ENCODE data around the gene STK24. TPM values are rescaled to one million over a fixed set of nuclear protein-coding genes. Genes with fewer than 3 reads are reported as not detected.

The STK24 gene
- total and polyA plus RNA-seq, 2 experiments from 2014 or later, result 83.3 to 98.0 TPM

GRCh38 chr13:98445340-98446233 is 131.3 kb downstream of the STK24 start:
- peak; percentile 96 for TF ChIP-seq CTCF (IDR thresholded peaks at IDR 0.05; ENCODE audit: low read depth, low read length)
- Histone ChIP-seq H3K36me3 (peaks cover 3% of the 10 kb centered on the region), H3K4me3 (no peak overlapping the region), H3K4me1 (ENCODE audit: low read depth) (peaks cover 3% of the 10 kb centered on the region), H3K27ac (no peak overlapping the region), H3K9me3 (ENCODE audit: low read depth) (no peaks in the 10 kb centered on the region), H3K27me3 (no peaks in the 10 kb centered on the region)
- DNase-seq (ENCODE audit: low read depth in 1 of 2, low spot score in 1 of 2), result peak; percentile 64 to 68

GRCh38 chr13:98444381-98444780 is 132.5 kb downstream of the STK24 start:
- H3K27ac ChIP-seq, result no peak overlapping the region
- no peak for DNase-seq (ENCODE audit: low read depth in 1 of 2, low spot score in 1 of 2)
- H3K27me3 ChIP-seq, result no peaks in the 10 kb centered on the region
- no peak for TF ChIP-seq CTCF (IDR thresholded peaks at IDR 0.05; ENCODE audit: low read depth, low read length)
- H3K36me3 ChIP-seq, result peaks cover 3% of the 10 kb centered on the region
- H3K9me3 ChIP-seq (ENCODE audit: low read depth), result no peaks in the 10 kb centered on the region
- no peaks in the 10 kb centered on the region for H3K4me1 ChIP-seq (ENCODE audit: low read depth)
- no peak overlapping the region for H3K4me3 ChIP-seq

- Histone ChIP-seq H3K27ac (no peak overlapping the region), H3K27me3 (no peaks in the 10 kb centered on the region), H3K4me1 (ENCODE audit: low read depth) (no peaks in the 10 kb centered on the region), H3K36me3 (peaks cover 3% of the 10 kb centered on the region), H3K4me3 (no peak overlapping the region), H3K9me3 (ENCODE audit: low read depth) (no peaks in the 10 kb centered on the region)
- TF ChIP-seq CTCF (IDR thresholded peaks at IDR 0.05; ENCODE audit: low read depth, low read length), result no peak
- no peak for DNase-seq (ENCODE audit: low read depth in 1 of 2, low spot score in 1 of 2)
Measured at GRCh38 chr13:98443800-98444325, 133.0 kb downstream of the STK24 start.

- H3K9me3 ChIP-seq (ENCODE audit: low read depth), result no peaks in the 10 kb centered on the region
- H3K4me3 ChIP-seq, result no peak overlapping the region
- peak in 1 of 2 donors; percentile 19 for DNase-seq (ENCODE audit: low read depth in 1 of 2, low spot score in 1 of 2)
- TF ChIP-seq CTCF (IDR thresholded peaks at IDR 0.05; ENCODE audit: low read depth, low read length), result no peak
- no peaks in the 10 kb centered on the region for H3K27me3 ChIP-seq
- H3K27ac ChIP-seq, result no peak overlapping the region
- H3K4me1 ChIP-seq (ENCODE audit: low read depth), result no peaks in the 10 kb centered on the region
- H3K36me3 ChIP-seq, result peaks cover 3% of the 10 kb centered on the region
Measured at GRCh38 chr13:98443329-98443728, 133.6 kb downstream of the STK24 start.

GRCh38 chr13:98442391-98443230 is 134.3 kb downstream of the STK24 start:
- Histone ChIP-seq H3K4me3 (no peak overlapping the region), H3K27ac (no peak overlapping the region), H3K4me1 (ENCODE audit: low read depth) (no peaks in the 10 kb centered on the region), H3K9me3 (ENCODE audit: low read depth) (no peaks in the 10 kb centered on the region), H3K36me3 (no peaks in the 10 kb centered on the region), H3K27me3 (no peaks in the 10 kb centered on the region)
- no peak for DNase-seq (ENCODE audit: low read depth in 1 of 2, low spot score in 1 of 2)
- no peak for TF ChIP-seq CTCF (IDR thresholded peaks at IDR 0.05; ENCODE audit: low read depth, low read length)
